ENCODE measurements around the gene NCAPD3.

- no peak for TF ChIP-seq L3MBTL2 (conservative IDR thresholded peaks at IDR 0.05)
- TF ChIP-seq ARNT (IDR thresholded peaks at IDR 0.05): no peak
- TF ChIP-seq SP1 (IDR thresholded peaks at IDR 0.05): no peak
- TF ChIP-seq BHLHE40 (IDR thresholded peaks at IDR 0.05; ENCODE audit: borderline replicate concordance): no peak
- TF ChIP-seq FOXA1 (IDR thresholded peaks at IDR 0.05): no peak
- no peak for TF ChIP-seq PKNOX1 (IDR thresholded peaks at IDR 0.05)
- no peak for TF ChIP-seq SUZ12 (IDR thresholded peaks at IDR 0.05)
- TF ChIP-seq FOXM1 (IDR thresholded peaks at IDR 0.05; ENCODE audit: borderline replicate concordance): no peak
- TF ChIP-seq HDGF (IDR thresholded peaks at IDR 0.05; ENCODE audit: borderline replicate concordance): no peak
- no peak for TF ChIP-seq FOXK2 (IDR thresholded peaks at IDR 0.05)
- TF ChIP-seq NFRKB (IDR thresholded peaks at IDR 0.05): no peak
- no peak for TF ChIP-seq CTBP1 (IDR thresholded peaks at IDR 0.05; ENCODE audit: borderline replicate concordance)
- no peak for TF ChIP-seq ZNF384 (IDR thresholded peaks at IDR 0.05)
Measured at GRCh38 chr11:134243913-134244312, 20.1 kb upstream of the NCAPD3 start.

Data from HEK293T (cell line).